HG03571 (cell line): ENCODE data around the gene MDM1.

Experiments
- ATAC-seq: cut with Tn5 transposase; IDR thresholded peaks from one replicate; pipeline ENCODE4 v1.9.1; 2021; ENCODE audit not compliant: unreplicated experiment

Gene MDM1

DNA sequence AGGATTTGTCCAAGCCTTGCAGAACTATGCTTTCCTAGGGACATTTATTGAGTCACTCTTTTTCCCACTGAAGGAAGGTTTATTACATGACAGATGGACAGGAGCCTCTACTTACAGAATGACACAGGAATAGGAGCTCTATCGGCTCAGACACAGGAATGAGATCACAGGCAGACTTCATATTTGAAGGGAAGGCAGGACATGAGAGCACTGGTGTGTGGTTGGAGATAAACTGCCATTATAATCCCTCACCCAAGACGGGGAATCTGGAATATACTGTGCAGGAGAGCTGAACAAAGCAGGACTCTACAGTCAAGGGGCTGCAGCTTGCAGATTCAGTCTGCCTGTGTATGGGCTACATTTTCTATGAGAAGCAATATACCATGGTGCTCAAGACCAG lies 51.9 kb downstream of the MDM1 start:
- no peak for ATAC-seq

DNA sequence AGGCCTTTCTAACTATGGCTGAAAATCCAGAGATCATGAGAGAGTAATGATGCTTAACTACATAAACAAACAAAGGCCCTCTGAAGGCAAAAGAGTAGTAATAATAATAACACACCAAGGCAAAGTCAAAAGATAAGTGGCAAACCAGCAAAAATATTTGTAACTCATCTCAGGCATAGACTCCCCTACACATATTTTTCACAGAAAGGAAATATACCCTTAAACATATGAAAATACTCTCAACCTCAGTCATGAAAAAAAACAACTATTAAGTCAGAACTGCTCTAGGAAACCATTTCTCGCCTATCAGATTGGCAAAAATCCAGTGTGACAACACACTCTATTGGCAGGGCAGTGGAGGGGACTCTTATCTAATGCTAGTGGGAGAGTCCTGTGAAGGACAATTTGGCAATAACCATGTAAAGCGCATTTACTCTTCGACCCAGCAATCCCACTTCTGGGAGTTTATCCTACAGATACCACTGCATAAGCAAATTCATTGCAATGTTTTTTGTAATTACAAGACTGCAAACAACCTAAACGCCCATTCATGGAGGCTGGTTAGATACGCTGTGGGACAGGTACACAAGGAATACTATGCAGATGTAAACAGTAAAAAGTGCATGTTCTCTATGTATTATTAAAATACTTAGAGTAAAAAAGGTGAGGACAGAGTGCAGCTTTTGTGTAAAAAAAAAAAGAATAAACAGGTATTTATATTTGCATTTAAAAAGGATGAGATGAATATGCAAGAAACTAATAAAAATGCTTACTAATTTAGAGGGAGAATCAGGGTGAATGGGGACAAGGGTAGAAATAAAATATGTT lies 52.7 kb downstream of the MDM1 start:
- ATAC-seq = no peak

DNA sequence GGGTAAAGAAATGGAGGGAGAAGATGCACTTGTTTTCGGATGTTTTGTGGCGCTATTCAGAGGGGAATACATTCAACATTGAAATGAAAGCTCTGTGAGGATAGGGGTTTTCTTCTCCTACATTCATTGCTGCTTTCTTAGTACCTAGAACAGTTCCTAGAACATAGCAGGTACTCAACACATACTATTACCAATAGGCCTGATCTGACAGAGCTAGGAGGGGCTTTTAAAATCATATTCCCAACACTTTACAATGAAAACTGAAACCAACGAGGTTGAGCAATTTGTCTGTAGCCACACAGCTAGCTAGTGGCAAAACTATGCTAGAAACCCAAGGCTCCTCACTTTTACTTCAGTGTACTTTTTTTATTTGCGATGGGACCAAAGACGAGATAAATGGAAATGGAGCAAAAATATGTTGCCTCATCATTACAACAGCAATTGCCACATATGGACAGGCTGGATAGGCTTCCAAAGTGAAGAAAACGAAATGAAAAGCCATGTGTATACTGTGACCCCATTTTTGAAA lies 55.7 kb downstream of the MDM1 start:
- no peak for ATAC-seq

DNA sequence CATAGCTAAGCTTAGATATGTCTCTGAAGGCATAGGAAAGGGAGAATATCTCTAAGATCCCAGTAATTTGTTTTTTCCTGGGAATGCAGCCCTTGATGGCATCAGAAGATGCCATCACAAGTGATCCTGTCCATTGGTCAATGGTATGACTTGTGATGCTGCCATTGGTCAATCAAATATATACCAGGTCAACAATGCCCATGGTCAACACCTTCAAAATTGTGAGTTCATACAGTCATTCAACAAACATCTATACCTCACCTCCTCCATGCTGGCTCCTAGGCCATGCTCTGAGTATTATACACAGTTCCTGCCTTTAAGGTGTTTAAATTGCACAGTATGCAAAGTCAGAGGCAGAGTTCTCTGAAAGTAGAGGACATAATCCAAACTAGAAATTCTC lies 59.4 kb downstream of the MDM1 start:
- no peak for ATAC-seq

GRCh38 chr12:68271346-68271745 lies 60.8 kb downstream of the MDM1 start:
- ATAC-seq = no peak

GRCh38 chr12:68270358-68270757 lies 61.8 kb downstream of the MDM1 start:
- no peak for ATAC-seq

DNA sequence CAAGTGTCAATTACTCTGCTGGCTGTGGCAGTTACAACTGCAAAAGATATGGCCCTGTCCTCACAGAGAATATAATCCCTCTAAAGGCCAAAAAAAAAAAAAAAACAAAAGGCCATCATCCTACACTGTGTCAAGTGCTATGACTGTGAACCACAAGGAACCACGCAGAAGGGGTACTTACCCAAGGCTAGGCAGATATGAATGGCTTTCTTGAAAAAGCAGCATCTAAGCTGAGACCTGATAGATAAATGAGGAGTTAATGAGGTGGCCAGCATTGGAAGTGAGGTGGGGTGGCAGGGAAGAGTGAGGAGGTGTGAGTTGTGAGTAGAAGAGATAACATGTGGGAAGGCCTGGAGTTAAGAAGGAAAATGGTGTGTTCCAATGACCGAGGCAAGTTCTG lies 62.4 kb downstream of the MDM1 start:
- ATAC-seq = no peak

DNA sequence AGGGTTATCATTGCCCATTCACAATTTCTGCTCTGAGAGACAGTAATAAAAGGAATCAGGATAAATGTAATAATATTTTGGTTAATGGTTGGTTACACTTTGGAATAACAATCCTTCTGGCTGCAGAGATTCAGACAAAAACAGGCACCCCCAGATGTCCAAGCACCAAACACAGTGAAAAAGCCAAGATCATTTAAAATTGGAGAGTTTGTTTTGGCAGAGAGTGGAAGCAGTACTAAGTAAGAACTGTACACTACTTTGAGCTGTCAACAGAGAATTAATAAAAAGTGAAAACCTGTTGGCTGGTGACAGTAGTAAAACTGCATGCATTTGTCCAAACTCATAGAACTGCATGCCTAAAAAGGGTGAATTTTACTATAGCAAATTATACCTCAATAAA lies 63.2 kb downstream of the MDM1 start:
- ATAC-seq = no peak

DNA sequence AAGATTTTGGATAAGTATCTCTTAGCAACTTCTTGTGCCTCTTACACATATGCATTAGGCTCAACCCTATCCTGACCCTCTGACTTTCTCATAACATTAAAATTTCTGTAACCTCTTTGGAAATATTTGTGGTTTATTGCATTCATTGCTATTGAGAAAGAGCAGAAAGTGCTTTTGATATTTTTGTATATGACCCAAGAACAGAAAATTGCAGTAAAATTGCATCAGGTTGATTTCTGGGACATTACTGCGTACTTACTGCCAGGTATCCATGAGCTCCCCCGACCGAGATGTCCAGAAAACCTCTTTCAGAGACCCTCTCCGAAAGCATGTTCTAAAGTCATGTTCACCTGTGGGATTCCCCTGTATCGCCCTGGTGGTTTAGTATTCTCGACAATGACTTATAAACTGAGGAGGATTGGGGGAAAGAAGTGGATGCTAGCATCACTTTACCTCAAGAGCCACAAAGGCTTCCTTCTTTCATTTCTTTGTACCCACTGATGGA lies 64.2 kb downstream of the MDM1 start:
- ATAC-seq = no peak

DNA sequence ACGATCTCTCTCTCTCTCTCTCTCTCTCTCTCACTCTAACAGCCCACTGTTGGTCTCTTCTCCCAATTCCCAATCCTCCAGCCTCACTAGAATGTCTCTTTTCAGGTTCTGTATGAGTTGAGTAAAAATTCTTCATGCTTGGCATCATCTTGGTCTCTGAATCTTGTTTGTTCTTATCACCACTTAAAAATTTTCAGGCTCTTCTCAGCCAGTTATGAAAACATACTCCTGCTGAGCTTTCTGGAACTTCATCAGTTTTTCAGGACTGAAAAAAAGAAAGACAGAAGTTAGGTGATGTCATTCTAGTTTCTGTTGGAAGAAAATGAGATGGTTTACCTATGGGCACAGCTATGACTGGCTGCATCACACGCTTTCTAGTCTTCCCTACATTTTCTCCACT lies 67.3 kb downstream of the MDM1 start:
- no peak for ATAC-seq

- ATAC-seq = no peak
Observed at GRCh38 chr12:68264158-68264855, 67.9 kb downstream of the MDM1 start.

DNA sequence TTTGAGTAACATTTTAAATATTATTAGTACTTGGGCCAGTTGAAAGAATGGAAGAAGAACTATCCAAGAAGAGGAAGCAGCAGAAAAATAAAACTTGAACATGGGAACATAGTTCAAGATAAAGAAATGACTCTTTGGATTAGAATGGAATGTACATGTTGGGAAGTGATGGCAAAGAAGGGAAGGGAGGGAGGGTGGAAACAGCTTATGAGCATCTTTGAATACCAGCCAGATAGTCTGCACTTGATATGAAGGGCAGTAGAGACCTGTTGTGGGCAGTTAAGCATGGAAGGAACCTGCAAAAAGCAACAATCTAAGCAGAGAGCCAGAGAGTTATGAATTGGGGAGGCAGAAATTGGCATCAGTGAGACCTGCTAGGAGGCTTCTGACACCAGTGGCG lies 68.8 kb downstream of the MDM1 start:
- ATAC-seq = no peak

DNA sequence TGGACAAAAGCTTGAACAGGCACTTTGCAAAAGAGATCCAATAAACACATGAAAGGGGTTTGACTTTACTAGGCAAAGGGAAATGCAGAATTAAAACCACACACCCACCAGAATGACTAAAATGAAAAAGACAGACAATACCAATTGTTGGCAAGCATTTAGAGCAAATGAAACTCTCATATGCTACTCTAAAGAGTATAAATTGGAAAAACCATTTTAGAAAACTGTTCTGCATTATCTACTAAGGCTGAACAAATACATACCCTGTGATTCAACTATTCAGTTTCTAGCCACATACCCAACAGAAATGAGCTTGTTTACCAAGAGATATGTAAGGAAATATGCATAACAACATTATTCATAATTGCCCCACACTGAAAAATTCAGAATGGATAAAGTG lies 70.3 kb downstream of the MDM1 start:
- no peak for ATAC-seq

DNA sequence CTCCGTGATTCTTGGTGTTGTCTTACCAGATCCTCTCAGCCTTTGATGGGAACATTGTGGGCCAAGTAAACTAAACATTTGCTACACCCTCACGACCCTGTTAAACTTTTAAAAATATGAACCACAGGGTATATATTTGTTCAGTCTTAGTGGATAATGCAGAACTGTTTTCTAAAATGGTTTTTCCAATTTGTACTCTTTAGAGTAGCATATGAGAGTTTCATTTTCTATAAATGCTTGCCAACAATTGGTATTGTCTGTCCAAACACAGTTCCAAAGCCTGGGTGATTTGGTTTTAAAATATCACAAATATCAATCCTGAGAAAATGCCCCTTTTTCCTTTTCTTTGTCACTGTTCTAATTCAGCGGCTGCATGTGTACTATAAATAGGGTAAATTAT lies 72.0 kb downstream of the MDM1 start:
- no peak for ATAC-seq

DNA sequence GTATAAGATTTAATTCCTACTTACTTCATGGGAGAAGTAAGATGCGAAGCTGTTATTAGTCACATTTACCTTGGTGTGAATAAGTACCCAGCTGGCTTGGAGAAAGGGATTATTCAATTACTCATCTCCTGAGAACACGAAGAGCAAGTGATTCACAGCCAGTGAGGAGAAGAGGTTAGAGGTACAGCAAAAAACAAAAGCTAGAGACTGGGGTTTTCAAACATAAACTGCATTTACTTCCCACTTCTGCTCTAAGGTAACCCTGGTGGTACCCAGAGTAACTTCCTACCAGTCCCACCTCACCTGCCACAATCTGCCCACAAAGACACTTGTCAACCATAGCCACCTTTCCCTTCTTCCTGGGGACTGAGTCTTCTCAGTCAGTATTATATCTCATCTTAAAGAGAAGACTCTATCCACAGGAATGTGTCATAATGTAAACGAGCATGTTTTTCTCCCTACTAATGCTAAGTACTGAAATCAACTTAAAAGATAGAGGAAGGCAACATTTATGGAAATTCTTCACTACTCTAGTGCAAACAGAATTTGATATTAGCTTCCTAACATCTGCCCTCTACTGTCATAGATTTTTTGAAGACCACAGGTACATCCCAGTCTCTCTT lies 72.7 kb downstream of the MDM1 start:
- ATAC-seq = no peak

GRCh38 chr12:68253504-68253903 lies 78.7 kb downstream of the MDM1 start, which contains the start of gene IL22:
IL22 (minus strand) TSS chr12:68253604; CDS start chr12:68253448, 156 bp downstream.
- ATAC-seq = no peak

- ATAC-seq = no peak
Observed at GRCh38 chr12:68252077-68252476, 80.1 kb downstream of the MDM1 start.

DNA sequence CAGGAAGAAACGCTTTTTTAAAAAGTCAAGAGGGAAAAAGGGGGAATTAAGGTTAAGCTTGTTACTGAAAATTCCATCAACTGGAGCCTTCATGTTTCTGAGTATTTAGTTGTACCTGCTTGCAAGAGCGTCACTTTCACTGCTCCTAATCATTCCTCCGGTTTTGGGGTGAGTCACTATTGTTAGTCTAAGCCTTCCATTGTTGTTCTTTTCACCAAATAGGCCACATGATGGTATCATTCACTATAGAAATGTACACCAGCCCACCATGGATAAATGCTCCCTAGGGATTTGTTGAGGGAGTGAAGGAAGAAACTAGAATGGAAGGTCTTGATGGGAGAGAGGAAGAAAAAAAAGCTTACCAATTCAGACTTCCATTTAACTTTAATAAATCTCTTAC lies 81.7 kb downstream of the MDM1 start:
- ATAC-seq = no peak

DNA sequence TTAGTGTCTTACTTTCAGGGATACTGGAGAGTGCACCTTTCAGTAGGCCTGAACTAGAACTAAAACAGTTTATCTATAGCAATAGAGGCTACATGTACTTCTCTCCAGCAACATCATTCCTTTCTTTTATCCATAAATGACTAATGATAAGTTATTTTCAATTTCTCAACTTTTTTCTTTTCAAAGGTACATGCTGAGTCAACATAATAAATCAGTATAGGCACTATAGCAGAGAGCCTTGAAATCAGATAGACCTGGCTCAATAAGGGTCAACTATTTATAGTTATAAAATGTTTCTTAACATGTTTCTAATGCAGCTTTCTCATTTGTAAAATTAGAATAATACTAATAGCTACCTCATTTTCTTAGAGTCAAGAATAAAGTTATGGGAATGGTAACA lies 84.4 kb downstream of the MDM1 start:
- ATAC-seq = no peak

DNA sequence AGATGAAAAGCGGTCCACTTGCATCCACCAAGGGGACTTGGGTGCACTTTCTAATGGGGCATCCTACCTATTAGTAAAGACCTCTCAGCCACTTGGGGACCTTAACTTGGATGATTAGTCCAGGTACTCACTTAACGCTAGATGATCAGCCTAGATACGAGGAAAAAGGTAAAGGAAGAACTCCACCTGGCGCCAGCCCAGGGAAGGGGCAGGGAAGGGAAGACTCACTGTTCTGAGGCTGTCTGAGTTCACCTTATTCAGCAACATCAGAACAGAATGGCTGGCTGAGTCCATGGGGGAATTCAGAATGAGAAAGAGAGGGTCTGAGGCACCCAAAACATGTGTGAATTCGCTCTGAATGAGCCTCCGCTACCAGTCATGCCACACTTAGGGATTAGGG lies 85.8 kb downstream of the MDM1 start:
- no peak for ATAC-seq

DNA sequence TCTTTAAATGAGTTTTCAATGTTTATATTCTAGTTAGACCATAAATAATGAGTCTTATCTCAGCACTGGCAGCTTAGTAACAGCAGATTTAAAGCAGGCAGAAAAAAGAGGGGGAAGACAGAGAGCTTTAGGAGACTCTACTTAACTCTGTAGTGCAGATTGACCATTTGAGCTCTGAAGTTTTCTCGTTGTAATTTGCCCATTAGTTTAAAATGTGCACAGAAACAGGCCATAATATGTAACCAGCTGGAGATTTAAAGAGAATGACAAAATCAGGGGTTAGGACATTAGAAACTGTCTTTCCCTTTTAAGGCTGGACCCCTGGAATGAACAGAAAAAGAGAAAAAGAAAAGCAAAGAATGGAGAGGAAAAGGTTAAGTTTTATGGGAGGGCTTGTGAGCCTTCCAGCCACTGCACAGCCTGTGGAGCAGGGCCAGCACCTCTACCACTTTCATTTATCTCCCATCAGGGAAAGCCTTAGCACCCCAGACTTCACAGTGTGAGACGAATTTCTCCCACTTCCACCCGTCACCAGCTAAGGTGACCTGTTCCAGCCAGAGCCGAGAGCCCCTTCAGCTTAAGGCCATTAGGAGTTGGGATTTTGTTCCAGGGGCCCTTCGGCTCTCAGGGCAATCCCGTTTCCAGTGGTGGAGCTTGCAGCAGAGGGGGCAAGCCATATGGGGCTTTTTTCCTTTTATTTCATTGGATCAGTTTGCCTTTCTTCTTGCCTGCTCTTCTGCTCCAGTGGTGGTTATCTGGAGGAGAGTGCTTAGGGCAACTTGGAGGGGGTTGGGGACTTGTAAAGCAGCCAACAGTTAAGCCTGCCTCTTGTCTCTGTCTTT lies 86.8 kb downstream of the MDM1 start:
- ATAC-seq = no peak
